ENCODE data around the gene ERVFRD-1. TPM values are rescaled to one million over a fixed set of nuclear protein-coding genes. Genes with fewer than 3 reads are reported as not detected.

Gene ERVFRD-1
- not detected in 2 replicates for total RNA-seq

- DNase-seq (ENCODE audit: low spot score) = no peak
- no peaks in the 10 kb centered on the region for H3K27me3 Mint-ChIP-seq (ENCODE audit: insufficient read depth)
- intact Hi-C loops (cut with micrococcal nuclease) = no loop called here
- no peaks in the 10 kb centered on the region for H3K36me3 Mint-ChIP-seq (ENCODE audit: low read depth)
- peak within 1 kb of the TSS; percentile 38 for H3K4me3 Mint-ChIP-seq
- H3K27ac Mint-ChIP-seq = no peak within 1 kb of the TSS
- H3K9me3 Mint-ChIP-seq = no peaks in the 10 kb centered on the region
- peaks cover 25% of the 10 kb centered on the region for H3K4me1 Mint-ChIP-seq (ENCODE audit: low read depth)
Measured at GRCh38 chr6:11110921-11111768, at the start of gene ERVFRD-1. Gene ERVFRD-1 (minus strand): TSS chr6:11111725. CDS start chr6:11105310, 6,415 bp downstream.

GRCh38 chr6:11160199-11160598, 48.7 kb upstream of the ERVFRD-1 start:
- Mint-ChIP-seq H3K36me3 (ENCODE audit: low read depth) (peaks cover 1% of the 10 kb centered on the region), H3K4me3 (no peak overlapping the region), H3K9me3 (no peaks in the 10 kb centered on the region), H3K4me1 (ENCODE audit: low read depth) (peaks cover 16% of the 10 kb centered on the region), H3K27me3 (ENCODE audit: insufficient read depth) (peaks cover 8% of the 10 kb centered on the region), H3K27ac (no peak overlapping the region)
- no peak for DNase-seq (ENCODE audit: low spot score)
- intact Hi-C loops (cut with micrococcal nuclease) = loop anchor here (5.0 kb wide), 1 partner anchor 42 kb away; no protein-coding TSS in a partner anchor

- peaks cover 21% of the 10 kb centered on the region for H3K4me1 Mint-ChIP-seq (ENCODE audit: low read depth)
- H3K4me3 Mint-ChIP-seq = no peak overlapping the region
- H3K27me3 Mint-ChIP-seq (ENCODE audit: insufficient read depth) = peaks cover 8% of the 10 kb centered on the region
- no peaks in the 10 kb centered on the region for H3K36me3 Mint-ChIP-seq (ENCODE audit: low read depth)
- H3K27ac Mint-ChIP-seq = no peak overlapping the region
- intact Hi-C loops (cut with micrococcal nuclease) = no loop called here
- no peak for DNase-seq (ENCODE audit: low spot score)
- H3K9me3 Mint-ChIP-seq = no peaks in the 10 kb centered on the region
Measured at GRCh38 chr6:11155589-11155988, 44.1 kb upstream of the ERVFRD-1 start.

- Mint-ChIP-seq H3K27me3 (ENCODE audit: insufficient read depth) (peaks cover 6% of the 10 kb centered on the region), H3K36me3 (ENCODE audit: low read depth) (no peaks in the 10 kb centered on the region), H3K9me3 (no peaks in the 10 kb centered on the region), H3K27ac (no peak overlapping the region), H3K4me3 (peak overlapping the region; percentile 74), H3K4me1 (ENCODE audit: low read depth) (peaks cover 21% of the 10 kb centered on the region)
- intact Hi-C loops (cut with micrococcal nuclease) = no loop called here
- DNase-seq (ENCODE audit: low spot score) = no peak
Measured at GRCh38 chr6:11153447-11153846, 41.9 kb upstream of the ERVFRD-1 start.

GRCh38 chr6:11152581-11152980, 41.1 kb upstream of the ERVFRD-1 start:
- no peak for DNase-seq (ENCODE audit: low spot score)
- Mint-ChIP-seq H3K9me3 (no peaks in the 10 kb centered on the region), H3K36me3 (ENCODE audit: low read depth) (no peaks in the 10 kb centered on the region), H3K4me1 (ENCODE audit: low read depth) (peaks cover 21% of the 10 kb centered on the region), H3K27ac (no peak overlapping the region), H3K27me3 (ENCODE audit: insufficient read depth) (peaks cover 6% of the 10 kb centered on the region), H3K4me3 (no peak overlapping the region)
- intact Hi-C loops (cut with micrococcal nuclease) = no loop called here

- intact Hi-C loops (cut with micrococcal nuclease) = no loop called here
- Mint-ChIP-seq H3K27ac (no peak overlapping the region), H3K36me3 (ENCODE audit: low read depth) (no peaks in the 10 kb centered on the region), H3K4me3 (no peak overlapping the region), H3K27me3 (ENCODE audit: insufficient read depth) (peaks cover 3% of the 10 kb centered on the region), H3K9me3 (no peaks in the 10 kb centered on the region), H3K4me1 (ENCODE audit: low read depth) (peaks cover 21% of the 10 kb centered on the region)
- DNase-seq (ENCODE audit: low spot score) = no peak
Measured at GRCh38 chr6:11151488-11151887, 40.0 kb upstream of the ERVFRD-1 start.

- H3K27ac Mint-ChIP-seq = no peak overlapping the region
- no peaks in the 10 kb centered on the region for H3K9me3 Mint-ChIP-seq
- H3K27me3 Mint-ChIP-seq (ENCODE audit: insufficient read depth) = no peaks in the 10 kb centered on the region
Measured at GRCh38 chr6:11149551-11149950, 38.0 kb upstream of the ERVFRD-1 start.

GRCh38 chr6:11146117-11146826, 34.7 kb upstream of the ERVFRD-1 start:
- Mint-ChIP-seq H3K27me3 (ENCODE audit: insufficient read depth) (peaks cover 1% of the 10 kb centered on the region), H3K27ac (peak overlapping the region; percentile 45), H3K9me3 (no peaks in the 10 kb centered on the region), H3K36me3 (ENCODE audit: low read depth) (no peaks in the 10 kb centered on the region), H3K4me3 (no peak overlapping the region), H3K4me1 (ENCODE audit: low read depth) (peaks cover 13% of the 10 kb centered on the region)
- intact Hi-C loops (cut with micrococcal nuclease) = no loop called here
- no peak for DNase-seq (ENCODE audit: low spot score)

More at GRCh38 chr6:11149551-11149950, 38.0 kb upstream of the ERVFRD-1 start:
- Mint-ChIP-seq H3K36me3 (ENCODE audit: low read depth) (no peaks in the 10 kb centered on the region), H3K4me1 (ENCODE audit: low read depth) (peaks cover 18% of the 10 kb centered on the region), H3K4me3 (no peak overlapping the region)
- intact Hi-C loops (cut with micrococcal nuclease) = no loop called here
- no peak for DNase-seq (ENCODE audit: low spot score)

- Mint-ChIP-seq H3K9me3 (no peaks in the 10 kb centered on the region), H3K4me3 (no peak overlapping the region), H3K36me3 (ENCODE audit: low read depth) (no peaks in the 10 kb centered on the region), H3K27me3 (ENCODE audit: insufficient read depth) (peaks cover 1% of the 10 kb centered on the region), H3K4me1 (ENCODE audit: low read depth) (peaks cover 16% of the 10 kb centered on the region), H3K27ac (no peak overlapping the region)
- intact Hi-C loops (cut with micrococcal nuclease) = loop anchor here (1.0 to 5.0 kb wide), 10 partner anchors 28 to 431 kb away; partner anchors contain the start of gene SMIM13
- peak; percentile 65 for DNase-seq (ENCODE audit: low spot score)
Measured at GRCh38 chr6:11144393-11144851, 32.9 kb upstream of the ERVFRD-1 start.

GRCh38 chr6:11143394-11144371, 32.2 kb upstream of the ERVFRD-1 start:
- Mint-ChIP-seq H3K27me3 (ENCODE audit: insufficient read depth) (peaks cover 1% of the 10 kb centered on the region), H3K9me3 (no peaks in the 10 kb centered on the region), H3K36me3 (ENCODE audit: low read depth) (no peaks in the 10 kb centered on the region), H3K27ac (no peak overlapping the region), H3K4me3 (no peak overlapping the region), H3K4me1 (ENCODE audit: low read depth) (peaks cover 23% of the 10 kb centered on the region)
- DNase-seq (ENCODE audit: low spot score) = no peak
- intact Hi-C loops (cut with micrococcal nuclease) = loop anchor here (1.0 to 5.0 kb wide), 10 partner anchors 29 to 432 kb away; partner anchors contain the start of gene SMIM13

- intact Hi-C loops (cut with micrococcal nuclease) = loop anchor here (5.0 kb wide), 1 partner anchor 190 kb away; no protein-coding TSS in a partner anchor
- H3K4me3 Mint-ChIP-seq = no peak overlapping the region
- no peaks in the 10 kb centered on the region for H3K36me3 Mint-ChIP-seq (ENCODE audit: low read depth)
- H3K9me3 Mint-ChIP-seq = no peaks in the 10 kb centered on the region
- no peak for DNase-seq (ENCODE audit: low spot score)
- H3K27ac Mint-ChIP-seq = no peak overlapping the region
- H3K27me3 Mint-ChIP-seq (ENCODE audit: insufficient read depth) = peaks cover 1% of the 10 kb centered on the region
- H3K4me1 Mint-ChIP-seq (ENCODE audit: low read depth) = peaks cover 23% of the 10 kb centered on the region
Measured at GRCh38 chr6:11142296-11143027, 30.9 kb upstream of the ERVFRD-1 start.

Measured in activated T-helper 1 cell treated with anti-CD3 and anti-CD28 coated beads, Interleukin-12 subunit alpha, Interleukin-12 subunit beta, Interleukin-2, Interleukin-4 antibody, amounts not matched to agents 30 ng/mL and 10 ng/mL and 1 ng/mL, durations not matched to agents 14 hours and 24 hours and 36 hours (primary cell).